IPS-NIHi11 (cell line): ENCODE results near the gene SHPK.

Experiments used
- DNase-seq: peaks from one replicate; pipeline ENCODE4 v3.0.0; 2012; ENCODE audit warnings: mixed read lengths, low spot score

The SHPK gene, protein sequence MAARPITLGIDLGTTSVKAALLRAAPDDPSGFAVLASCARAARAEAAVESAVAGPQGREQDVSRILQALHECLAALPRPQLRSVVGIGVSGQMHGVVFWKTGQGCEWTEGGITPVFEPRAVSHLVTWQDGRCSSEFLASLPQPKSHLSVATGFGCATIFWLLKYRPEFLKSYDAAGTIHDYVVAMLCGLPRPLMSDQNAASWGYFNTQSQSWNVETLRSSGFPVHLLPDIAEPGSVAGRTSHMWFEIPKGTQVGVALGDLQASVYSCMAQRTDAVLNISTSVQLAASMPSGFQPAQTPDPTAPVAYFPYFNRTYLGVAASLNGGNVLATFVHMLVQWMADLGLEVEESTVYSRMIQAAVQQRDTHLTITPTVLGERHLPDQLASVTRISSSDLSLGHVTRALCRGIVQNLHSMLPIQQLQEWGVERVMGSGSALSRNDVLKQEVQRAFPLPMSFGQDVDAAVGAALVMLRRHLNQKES

DNA sequence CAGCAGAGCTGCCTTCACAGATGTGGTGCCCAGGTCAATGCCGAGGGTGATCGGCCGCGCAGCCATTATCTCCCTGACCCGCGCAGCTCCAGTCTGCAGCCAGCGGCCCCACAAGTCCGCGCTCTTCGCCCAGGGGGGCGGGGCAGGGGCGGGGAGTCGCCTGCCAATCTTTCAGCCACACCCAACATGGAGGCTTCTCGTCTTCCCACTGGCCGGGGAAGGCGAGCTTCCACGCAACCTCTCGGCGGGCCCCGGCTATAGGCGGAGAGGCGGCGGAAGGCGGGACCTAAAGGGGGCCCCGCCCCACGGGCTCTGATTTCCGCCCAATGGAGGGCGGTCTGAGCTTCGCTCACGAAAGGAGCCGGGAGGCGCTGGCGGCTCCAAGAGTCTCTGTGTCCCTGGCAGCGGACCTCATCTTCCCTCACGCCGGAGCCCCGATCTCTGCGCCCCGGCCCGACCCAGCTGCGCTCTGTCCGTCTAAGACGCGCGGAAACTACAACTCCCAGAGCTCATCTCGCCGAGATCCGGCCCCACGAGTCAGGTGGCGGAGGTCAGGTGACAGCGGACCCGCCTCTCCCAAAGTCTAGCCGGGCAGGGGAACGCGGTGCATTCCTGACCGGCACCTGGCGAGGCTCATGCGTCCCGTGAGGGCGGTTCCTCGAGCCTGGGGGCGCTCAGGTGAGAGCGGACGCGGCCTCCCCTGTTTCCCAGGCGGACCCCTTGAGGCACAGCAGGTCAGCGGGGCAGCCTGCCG lies at the start of gene SHPK, which contains the start of gene CTNS:
TSS of gene SHPK (minus strand) at position 97 of the 754 bp plus-strand sequence. CDS start at position 66, 31 bp downstream.
TSS of gene CTNS (plus strand) at position 607 of the 754 bp plus-strand sequence. CDS start 3,447 bp downstream, outside the sequence.
- DNase-seq = peak; percentile 99

DNA sequence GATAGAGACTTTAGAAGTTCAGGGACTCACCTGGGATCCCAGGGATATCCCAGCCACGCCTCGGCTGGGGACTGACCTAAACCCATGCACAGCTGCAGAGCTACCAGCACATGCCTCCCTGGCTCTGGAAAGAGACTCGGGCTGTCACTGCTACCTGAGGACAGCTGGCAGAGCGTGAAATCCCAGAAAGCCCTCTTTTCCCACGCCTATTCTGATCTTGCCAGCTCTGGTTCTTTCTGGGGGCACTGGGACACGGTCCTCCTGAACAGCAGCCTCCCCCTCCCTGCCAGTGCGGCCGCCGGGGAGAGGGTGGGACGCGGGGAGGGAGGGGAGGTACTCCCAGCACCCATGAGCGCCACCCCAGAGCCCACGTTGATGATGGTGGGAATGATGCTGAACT lies 49.1 kb upstream of the SHPK start:
- no peak for DNase-seq

DNA sequence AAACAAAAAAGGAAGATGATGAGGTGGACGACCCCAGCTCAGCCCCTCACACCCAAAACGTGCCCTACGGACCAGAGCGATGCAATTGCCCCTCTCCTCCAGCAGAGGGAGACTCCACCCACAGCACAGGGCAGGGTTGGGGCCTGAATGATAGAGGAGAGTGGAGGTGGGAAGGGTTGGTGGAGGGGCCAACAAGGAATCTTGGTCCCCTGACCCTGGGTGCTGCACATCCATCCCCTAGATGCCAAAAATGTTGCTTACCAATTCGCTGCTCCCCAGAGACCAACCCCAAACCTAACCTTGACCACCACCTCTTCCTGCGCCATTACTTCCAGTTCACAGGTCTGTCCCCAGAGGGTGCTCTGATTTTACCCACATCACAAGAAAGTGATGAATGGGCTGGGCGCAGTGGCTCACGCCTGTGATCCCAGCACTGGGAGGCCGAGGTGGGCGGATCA lies 47.0 kb upstream of the SHPK start:
- DNase-seq = peak; percentile 88

DNA sequence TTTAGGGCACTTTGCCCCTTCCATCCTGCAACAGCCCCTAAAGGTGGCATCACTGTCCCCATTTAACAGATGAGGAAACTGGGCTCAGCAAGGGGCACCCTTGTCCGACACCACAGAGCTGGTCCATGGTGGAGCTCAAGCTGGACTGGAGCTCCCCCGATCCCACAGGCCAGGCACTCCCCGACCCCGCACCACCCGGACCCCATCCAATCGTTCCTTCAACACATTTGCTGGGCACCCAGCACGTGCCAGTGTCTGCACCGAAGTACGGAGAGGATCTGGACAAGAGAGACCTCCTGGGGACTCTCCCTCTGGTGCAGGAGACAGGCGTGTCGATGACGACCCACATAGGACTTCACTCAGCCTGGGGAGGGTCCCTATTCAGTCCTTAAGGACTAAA lies 46.0 kb upstream of the SHPK start:
- no peak for DNase-seq

DNA sequence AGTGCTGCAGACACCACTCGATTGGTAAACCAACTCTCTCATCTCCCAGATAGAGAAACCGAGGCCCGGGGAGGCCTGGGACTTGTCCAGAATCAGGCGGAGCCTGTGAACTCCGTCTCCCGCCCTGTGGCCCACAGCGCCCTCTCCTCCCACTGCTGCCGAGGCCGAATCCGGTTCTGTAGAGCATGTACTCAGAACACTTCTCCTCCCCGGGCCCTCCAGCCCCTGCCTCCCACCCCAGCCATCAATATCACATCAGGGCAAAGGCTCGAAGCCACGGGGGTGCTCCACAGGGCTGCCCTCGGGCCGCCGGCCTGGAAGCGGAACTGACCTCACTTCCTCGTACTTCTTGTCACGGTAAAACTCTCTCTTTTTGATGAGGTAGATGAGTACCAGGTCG lies 45.5 kb upstream of the SHPK start:
- DNase-seq = no peak

DNA sequence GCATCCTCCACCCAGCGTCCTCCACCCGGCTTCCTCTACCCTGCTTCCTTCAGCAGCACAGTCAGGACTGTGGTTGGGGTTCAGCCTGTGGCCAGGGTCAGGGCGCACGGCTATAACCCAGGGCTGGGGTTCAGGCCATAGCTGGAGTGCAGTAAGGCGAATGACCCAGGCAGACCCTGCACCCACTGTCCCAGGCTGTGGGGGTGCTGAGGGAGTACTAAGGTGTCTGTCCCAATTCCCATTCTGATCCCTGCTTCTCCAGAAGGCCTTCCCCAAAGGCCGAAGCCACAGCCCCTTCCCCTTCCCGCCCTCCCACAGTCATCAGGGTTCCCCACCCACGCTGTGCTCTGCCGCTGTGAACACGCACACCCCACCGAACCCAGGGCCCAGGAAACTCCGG lies 45.0 kb upstream of the SHPK start:
- no peak for DNase-seq

DNA sequence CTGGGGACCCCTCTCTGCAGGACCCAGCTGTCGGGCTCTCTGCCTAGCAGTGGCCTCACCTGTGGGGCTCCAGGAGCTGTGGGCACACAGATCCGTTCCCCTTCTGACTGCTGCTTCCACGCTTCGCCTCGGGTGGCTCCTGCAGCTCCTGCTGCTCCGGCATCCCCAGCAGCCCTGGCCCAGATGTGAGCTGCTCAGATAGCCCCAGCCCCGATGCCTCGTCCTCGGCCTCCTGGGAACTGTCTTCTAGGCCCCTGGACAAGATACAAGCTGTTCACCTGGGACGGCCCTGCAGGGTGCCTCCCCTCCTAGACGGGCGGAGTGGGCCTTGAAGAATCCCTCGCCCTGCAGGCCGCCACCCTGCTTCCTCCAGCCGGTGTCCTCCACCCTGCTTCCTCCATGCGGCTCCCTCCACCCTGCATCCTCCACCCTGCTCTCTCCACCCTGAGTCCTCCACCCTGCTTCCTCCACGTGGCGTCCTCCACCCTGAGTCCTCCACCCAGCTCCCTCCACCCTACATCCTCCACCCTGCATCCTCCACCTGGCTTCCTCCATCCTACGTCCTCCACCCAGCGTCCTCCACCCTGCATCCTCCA lies 43.6 kb upstream of the SHPK start:
- DNase-seq = no peak

DNA sequence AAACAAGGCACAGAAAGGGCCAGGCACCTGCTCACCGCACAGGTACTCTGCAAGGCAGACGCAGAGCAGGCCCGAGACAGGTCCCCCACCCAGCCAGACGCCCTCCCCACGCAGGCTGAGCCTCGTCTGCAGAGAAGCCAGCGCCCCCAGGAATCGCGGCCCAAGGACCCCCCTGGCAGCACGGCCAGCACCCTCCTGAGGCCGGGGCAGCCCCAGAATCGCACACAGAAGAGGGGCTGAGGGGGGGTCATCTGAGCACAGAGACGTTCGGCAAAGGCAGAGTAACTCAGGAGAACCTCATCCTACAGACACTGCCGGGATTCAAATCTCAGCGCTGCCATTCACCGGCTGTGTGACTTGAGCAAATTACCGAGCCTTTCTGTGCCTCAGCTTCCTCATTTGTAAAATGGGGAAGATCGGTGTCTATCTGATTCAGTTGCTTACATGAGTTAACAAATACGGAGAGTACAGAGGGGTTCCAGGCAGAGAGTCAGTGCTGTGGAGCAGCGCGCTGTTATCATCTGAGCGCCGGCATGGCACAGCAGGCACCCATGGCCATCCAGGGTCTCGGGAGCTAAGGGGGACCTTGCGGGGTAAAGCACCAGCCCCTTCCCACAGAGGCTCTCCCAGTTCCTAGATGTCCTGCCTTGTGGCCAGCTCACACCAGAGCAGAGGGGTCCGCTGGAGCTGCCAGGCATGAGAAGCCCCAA lies 42.9 kb upstream of the SHPK start:
- no peak for DNase-seq

DNA sequence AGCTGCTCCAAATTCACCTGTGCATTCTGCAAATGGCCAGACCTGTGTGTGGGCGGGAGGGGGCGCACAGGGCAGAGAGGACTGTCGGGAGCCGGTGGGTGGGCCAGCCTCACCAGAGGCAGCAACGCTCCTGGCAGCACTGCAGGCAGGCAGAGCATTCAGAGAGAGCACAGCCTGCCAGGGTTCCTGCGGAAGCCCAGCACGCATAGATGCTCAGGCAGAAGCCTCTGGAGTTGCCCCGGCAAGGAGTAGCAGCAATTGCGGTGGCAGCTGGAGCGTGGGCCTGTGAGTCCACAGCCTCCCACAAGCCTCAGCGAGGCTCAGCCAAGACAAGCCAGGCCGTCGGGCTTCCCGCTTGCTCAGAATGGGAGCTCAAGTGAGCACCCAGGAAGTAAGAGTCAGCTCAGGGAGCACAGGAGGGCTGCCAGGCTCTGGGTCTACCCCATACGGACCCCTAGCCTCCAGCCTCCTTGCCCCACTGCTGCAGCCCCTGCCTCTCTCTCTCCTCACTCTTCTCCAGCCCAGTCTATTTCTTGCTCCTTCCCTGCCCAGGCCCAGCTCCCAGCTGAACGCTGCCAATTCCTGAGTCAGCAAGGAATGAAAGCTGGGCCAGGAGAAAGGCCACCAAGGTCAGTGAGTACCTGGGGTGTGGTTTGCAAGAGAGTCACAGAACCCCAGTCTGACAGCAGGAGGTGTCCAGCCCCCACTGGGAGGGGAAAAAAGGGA lies 42.2 kb upstream of the SHPK start:
- DNase-seq = peak; percentile 78

DNA sequence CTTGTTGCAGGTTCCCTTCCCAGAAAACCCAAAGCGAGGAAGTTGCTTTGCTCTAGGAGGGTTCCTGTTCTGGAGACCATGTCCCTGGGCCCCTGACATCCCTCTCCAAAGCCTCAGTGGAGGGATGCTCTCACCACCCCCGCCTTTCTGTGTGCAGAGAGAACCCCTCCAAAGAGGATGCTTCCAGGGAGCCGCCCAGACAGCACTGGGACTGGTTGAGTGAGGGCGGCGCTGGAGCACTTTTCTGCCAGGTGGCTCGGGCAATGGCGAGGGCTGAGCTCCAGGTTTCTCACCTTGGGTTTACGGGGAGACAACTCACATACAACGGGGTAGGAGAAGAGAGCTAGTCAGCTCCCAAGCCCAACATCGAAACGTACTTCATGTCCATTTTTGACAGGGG lies 39.8 kb upstream of the SHPK start:
- DNase-seq = no peak

DNA sequence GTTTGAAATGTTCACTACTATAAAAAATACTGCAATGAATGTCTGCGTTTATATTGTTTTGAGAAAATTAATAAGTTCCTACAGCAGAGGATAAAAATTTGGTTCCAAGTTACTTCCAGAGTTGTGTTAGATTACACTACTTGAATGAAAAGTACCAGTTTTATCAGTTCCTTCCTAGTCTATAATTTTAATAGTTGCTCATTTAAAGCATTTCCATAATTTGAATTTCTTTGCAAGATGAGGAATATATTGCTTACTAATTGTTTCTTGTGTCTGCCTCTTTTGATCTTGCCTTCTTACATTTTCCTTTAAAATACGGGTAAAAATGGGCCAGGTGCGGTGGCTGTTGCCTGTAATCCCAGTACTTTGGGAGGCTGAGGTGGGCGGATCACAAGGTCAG lies 36.5 kb upstream of the SHPK start:
- no peak for DNase-seq

DNA sequence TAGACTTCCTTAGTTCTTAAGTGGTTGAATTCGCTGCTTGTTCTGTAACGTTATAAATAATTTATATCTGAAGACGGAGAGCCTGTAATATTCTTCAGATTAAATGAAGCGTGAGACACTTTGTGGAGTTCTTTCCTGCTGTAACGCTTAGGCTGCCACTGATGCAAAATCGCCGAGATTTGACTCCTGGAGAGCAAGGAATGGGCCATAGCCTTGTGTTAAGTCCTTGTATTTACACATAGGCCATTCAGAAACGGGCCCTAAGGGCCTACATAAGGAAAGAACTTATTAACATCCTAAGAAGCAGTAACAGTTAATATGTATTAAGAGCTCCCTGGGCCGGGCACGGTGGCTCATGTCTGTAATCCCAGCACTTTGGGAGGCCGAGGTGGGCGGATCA lies 33.5 kb upstream of the SHPK start:
- no peak for DNase-seq

DNA sequence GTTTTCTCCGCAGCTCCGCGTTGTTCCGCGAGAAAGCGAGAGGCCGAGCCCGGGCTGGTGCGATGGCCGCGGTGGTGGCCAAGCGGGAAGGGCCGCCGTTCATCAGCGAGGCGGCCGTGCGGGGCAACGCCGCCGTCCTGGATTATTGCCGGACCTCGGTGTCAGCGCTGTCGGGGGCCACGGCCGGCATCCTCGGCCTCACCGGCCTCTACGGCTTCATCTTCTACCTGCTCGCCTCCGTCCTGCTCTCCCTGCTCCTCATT lies 33.0 kb upstream of the SHPK start:
- no peak for DNase-seq

DNA sequence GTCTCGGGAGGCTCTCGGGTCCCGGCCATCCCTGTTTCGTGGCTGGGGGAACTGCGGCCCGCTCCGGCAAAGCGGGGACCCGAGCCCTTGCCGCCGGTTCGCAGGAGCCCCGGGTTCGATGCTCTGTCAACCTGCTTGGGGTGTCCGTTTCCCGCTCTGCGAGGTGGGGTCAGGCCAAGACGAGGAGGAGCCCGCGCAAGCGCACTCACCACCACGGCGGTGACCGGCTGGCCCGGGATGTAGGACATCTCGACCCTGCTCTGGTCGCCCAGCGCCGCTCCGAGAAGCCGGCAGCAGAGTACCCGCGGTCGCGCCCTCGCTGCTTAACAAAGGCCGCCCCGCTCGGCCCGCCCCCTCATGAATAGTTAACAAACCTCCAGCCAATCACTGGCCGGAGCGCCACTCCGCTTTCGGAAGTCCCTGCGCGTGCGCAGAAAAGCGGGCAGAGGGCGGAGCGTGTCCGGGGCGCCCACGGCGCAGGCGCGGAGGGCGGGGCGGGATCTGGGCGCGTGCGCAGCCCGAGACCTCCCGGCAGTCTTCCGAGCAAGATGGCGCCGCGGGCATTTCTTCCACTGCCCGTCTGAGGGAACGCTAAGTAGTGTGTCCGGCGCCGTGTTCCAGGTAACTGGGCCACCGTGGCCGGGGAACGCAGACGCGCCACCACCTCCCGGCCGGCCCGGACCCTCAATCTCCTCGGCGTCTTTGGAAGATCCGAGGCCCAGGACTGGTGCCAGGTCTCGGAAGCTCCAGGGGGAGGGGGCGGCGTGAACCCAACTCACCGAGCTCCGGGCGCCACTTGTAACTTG lies 32.4 kb upstream of the SHPK start, which contains the start of the genes EMC6 and TAX1BP3:
TSS of gene EMC6 (plus strand) at position 534 of the 806 bp plus-strand sequence. CDS start 335 bp downstream, outside the sequence.
TSS of gene TAX1BP3 (minus strand) at position 300 of the 806 bp plus-strand sequence. CDS start at position 248, 52 bp downstream.
- DNase-seq = peak; percentile 99

DNA sequence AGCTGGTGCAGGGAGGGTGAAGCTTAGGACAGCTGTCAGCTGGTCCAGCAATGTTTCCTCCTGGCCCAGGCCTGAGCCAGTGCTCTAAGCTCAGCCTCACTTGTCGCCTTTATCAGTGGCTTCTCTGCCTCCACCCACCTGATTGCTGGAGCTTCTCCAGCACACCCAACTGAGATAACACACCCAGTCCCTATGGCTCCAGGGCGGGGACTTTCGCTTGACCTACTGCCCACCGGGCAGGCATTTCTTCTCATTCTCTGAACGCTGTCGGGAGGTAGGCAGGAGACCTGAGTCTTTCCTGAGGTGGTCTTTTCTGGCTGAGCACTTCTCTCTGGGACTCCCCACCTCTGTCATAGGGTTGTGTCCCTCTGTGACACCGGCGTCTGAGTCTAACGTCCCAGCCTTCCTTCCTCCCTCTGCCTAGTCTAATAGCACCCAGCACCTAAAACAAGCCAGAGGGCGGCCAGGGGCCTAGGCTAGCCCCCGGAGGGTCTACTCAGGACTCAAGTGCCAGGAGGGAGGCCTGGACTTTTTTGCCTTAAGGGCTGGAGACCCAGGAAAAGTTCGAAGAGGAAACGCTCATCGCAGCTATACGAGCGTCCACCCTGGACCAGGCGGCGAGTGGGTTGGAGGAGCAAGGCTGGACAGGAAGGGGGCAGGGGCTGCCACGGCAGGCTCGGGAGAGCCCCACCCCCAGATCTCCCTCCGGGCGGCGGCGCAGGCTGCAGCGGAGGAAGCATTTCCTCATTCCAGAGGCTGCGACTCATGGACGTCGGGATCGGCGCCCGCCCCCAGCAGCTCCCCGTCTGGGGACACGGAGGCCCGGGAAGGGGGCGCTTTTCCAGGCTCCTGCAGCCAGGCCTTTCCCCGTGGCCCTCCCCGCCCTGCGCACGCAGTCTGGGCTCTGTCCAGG lies 31.6 kb upstream of the SHPK start:
- DNase-seq = peak; percentile 84

DNA sequence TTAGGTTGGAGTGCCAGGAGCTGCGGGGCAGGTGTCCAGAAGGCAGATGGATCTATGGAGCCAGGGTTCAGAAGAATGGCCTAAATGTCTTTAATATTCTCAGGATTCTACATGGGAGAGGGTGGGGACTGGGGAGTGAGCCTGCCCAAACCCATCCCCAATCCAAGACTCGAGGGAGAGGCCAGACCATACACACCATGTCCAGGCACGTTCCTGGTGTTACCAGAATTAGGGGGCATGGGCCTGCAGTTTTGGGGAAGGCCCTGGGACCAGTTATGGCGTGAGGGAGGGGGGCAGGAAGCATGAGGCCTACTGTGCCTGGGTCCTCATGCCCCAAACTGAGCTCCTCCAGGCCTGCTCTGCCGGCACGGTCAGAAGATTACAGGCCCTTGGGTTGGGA lies 30.5 kb upstream of the SHPK start:
- no peak for DNase-seq

DNA sequence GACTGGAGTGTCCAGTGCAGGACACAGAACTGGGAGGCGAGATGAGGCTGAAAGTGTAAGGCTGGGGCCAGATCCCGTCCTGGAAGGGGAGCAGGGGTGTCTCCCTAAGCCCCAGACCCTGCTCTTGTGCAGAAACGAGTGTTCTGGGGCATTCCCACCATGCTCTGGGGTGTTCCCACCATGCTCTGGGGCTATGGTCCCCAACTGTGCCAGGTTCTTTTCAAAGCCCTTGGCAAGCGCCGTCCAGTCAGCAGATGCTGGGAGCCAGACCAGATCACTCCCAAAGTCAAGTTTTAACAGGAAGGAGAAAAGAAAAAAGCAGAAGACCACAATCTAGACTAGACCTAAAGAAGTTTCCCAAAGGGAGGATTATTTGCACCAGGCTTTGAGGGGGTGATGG lies 29.8 kb upstream of the SHPK start:
- no peak for DNase-seq

DNA sequence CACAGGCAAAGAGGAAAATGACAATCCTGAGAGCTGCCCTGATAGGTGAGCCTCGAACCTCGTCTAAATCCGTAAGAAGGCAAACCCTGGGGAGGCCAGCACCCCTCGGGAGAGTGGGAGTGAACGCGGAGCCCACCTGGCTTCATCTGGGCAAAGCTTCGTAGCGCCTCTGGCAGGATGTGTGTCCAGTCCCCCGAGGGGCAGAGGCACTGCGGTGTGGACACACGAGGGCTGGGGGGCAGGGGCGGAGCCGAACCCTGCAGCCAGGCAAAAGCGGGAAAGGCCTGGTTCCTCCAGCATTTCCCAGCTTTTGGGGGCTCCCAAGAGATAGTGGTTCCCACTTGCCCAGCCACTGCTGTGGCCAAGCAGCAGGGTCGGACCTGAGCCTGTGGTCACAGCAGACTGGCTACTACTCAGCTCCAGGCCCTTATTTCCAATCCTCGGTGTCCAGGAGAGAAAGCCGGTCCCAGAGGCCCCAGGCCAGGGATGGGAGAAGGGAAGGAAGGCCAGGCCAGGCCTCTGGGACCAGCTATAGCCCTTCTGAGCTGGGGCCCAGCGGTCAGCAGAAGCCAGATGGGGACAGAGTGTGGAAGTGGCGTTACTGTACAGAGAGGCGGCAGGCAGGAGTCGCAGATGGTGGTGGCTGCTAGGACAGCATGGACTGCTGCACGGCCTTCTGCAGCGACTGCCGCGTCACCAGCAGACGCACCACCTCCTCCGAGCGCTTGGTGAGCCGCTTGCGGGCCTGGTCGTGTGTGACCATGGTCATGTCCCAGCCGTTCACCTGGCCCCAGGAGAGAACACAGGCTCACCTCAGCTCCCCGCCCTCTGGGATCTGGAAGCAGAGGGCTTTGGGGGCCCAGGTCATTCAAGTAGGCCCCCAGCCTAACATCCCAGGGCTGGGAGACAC lies 27.3 kb upstream of the SHPK start:
- no peak for DNase-seq
